Spleen (tissue), 11 donors: Measurements from ENCODE around the gene POLN. TPM values are rescaled to one million over a fixed set of nuclear protein-coding genes. Genes with fewer than 3 reads are reported as not detected.
A peak's percentile ranks its signal among the peaks of the same experiment; 100 is the strongest.

Source experiments
- DNase-seq: peaks from one replicate; pipeline ENCODE4 v3.0.0-alpha.2; 2020
- H3K27ac ChIP-seq, 8 donors: fragments of 200-600 bp; sonication (generic) in 7 of 8; 1 replicate in 4 of 8; 2 replicates in 4 of 8; pipeline versions ENCODE4 v1.5.0 to v1.8.0; 2016 to 2021; ENCODE audit warnings: inconsistent platforms in 4 of 8, mild to moderate bottlenecking in 4 of 8, moderate library complexity in 1 of 8
- H3K27me3 ChIP-seq, 7 donors: fragments of 200-600 bp; sonication (generic) in 6 of 7; replicated peaks in 1 of 7; 1 replicate in 4 of 7; 2 replicates in 3 of 7; pipeline versions ENCODE4 v1.5.0 to v1.8.0; 2016 to 2021; ENCODE audit warnings: inconsistent platforms in 3 of 7, mild to moderate bottlenecking in 1 of 7
- H3K36me3 ChIP-seq, 6 donors: fragments of 200-600 bp; sonication (generic) in 5 of 6; 1 replicate in 4 of 6; 2 replicates in 2 of 6; pipeline versions ENCODE4 v1.5.0 to v1.8.0; 2016 to 2021; ENCODE audit warnings: inconsistent platforms in 2 of 6
- H3K4me1 ChIP-seq, 6 donors: fragments of 200-600 bp; sonication (generic) in 5 of 6; 1 replicate in 3 of 6; 2 replicates in 3 of 6; pipeline versions ENCODE4 v1.5.0 to v1.8.0; 2016 to 2021; ENCODE audit warnings: inconsistent platforms in 3 of 6
- H3K4me3 ChIP-seq, 8 donors: fragments of 200-600 bp; sonication (generic) in 7 of 8; 1 replicate in 4 of 8; 2 replicates in 4 of 8; pipeline versions ENCODE4 v1.5.0 to v1.8.0; 2016 to 2021; ENCODE audit warnings: inconsistent platforms in 4 of 8, mild to moderate bottlenecking in 4 of 8, moderate library complexity in 2 of 8
- H3K9me3 ChIP-seq, 8 donors: fragments of 200-600 bp; sonication (generic) in 7 of 8; 1 replicate in 4 of 8; 2 replicates in 4 of 8; pipeline versions ENCODE4 v1.5.0 to v1.8.0; 2016 to 2021; ENCODE audit warnings: inconsistent platforms in 4 of 8
- CTCF ChIP-seq, 11 experiments: fragments of 200-600 bp in 7 of 11; fragments of 450-650 bp in 4 of 11; sonication (generic) in 4 of 11; IDR thresholded peaks in 8 of 11; conservative IDR thresholded peaks in 3 of 11; 1 replicate in 7 of 11; 2 replicates in 4 of 11; pipeline versions ENCODE4 v1.4.0 to v1.8.0; 2016 to 2021; ENCODE audit warnings: antibody characterized with exemption in 11 of 11, inconsistent platforms in 4 of 11, mild to moderate bottlenecking in 1 of 11
- POLR2A ChIP-seq, 3 donors: fragments of 450-650 bp; IDR thresholded peaks; one replicate each; pipeline ENCODE4 v1.5.1; 2017; ENCODE audit warnings: antibody characterized with exemption in 3 of 3, mild to moderate bottlenecking in 1 of 3
- POLR2AphosphoS5 ChIP-seq, 3 donors: sonication (generic); formaldehyde crosslinking; IDR thresholded peaks; one replicate each; pipeline ENCODE4 v1.5.1; 2017; ENCODE audit warnings: antibody characterized with exemption in 3 of 3
- WGBS, 5 donors: extraction: QIAGEN DNeasy Blood & Tissue Kit in 3 of 5; methylation state at CpG; one replicate each; pipeline versions ENCODE4 v1.1.5 to v1.1.7; 2013 to 2018; 5-methylcytosine and 5-hydroxymethylcytosine counted together
- intact Hi-C: fragments of 100-400 bp; cut with DNase I; formaldehyde crosslinking; loops from one replicate; pipeline ENCODE4 v1.15.0; 2023; ENCODE audit warnings: low total_unique reads
- polyA plus RNA-seq, 3 donors: library from polyadenylated mRNA; stranded (reverse); fragments of 200-250 nt; gene quantifications; one replicate each; pipeline ENCODE4 v1.2.1, GENCODE V29; 2013
- total RNA-seq, 7 donors: library from RNA; depleted of rRNA in 3 of 7; stranded (reverse); fragments of >200 nt in 3 of 7; fragmentation: NEBNext Ultra II Directional in 4 of 7; extraction: Animal tissue kit (Norgen Biotek cat#: 25700) in 4 of 7; gene quantifications; one replicate each; pipeline versions ENCODE4 v1.1.0 to v1.2.1, GENCODE V29; 2016 to 2021
- donor health status: healthy with polysubstance abuse.
- donor health status: DM: no; HTN: no; CAD: no; lungs with moderate emphysema.
- donor health status: DM: no; HTN: no; CAD: no.
- donor health status: Bipolar disorder and iron deficiency.
- donor health status: healthy.
- donor health status: DM: no; HTN: no; CAD: no.
- donor health status: DM: yes; HTN: yes; CAD: no.

The POLN gene
- total and polyA plus RNA-seq, 10 donors, result 1.2 to 3.5 (median 2.5) TPM

- 77 to 86% (median 83%) methylated on average over 10 to 26 of the region's 26 CpGs for WGBS, 5 donors
- intact Hi-C loops, result no loop called here
- no peaks in the 10 kb centered on the region for H3K36me3 ChIP-seq
These were observed 174.3 kb downstream of the POLN start for GRCh38 chr4:2067446-2068197.

GRCh38 chr4:2066571-2067445 is 175.1 kb downstream of the POLN start:
- H3K4me1 ChIP-seq, result peaks cover 0 to 7% (median 3%) of the 10 kb centered on the region in 6 donors
- H3K4me3 ChIP-seq, result no peak overlapping the region
- 86 to 90% (median 89%) methylated on average over 23 to 29 of the region's 29 CpGs for WGBS, 5 donors
- peaks cover 0 to 67% (median 4%) of the 10 kb centered on the region in 7 donors for H3K27me3 ChIP-seq
- TF ChIP-seq CTCF (IDR thresholded peaks at IDR 0.05 in 8 of 11, conservative IDR thresholded peaks at IDR 0.05 in 3 of 11), result no peak
- TF ChIP-seq POLR2AphosphoS5 (IDR thresholded peaks at IDR 0.05), result no peak
- TF ChIP-seq POLR2A (IDR thresholded peaks at IDR 0.05), result no peak
- DNase-seq, result peak; percentile 68
- H3K9me3 ChIP-seq, result no peaks in the 10 kb centered on the region
- H3K36me3 ChIP-seq, result no peaks in the 10 kb centered on the region
- intact Hi-C loops, result no loop called here
- H3K27ac ChIP-seq, result no peak overlapping the region

More at GRCh38 chr4:2067446-2068197, 174.3 kb downstream of the POLN start:
- no peak overlapping the region for H3K27ac ChIP-seq
- no peak overlapping the region for H3K4me3 ChIP-seq
- peaks cover 0 to 67% (median 0%) of the 10 kb centered on the region in 7 donors for H3K27me3 ChIP-seq
- H3K4me1 ChIP-seq, result peaks cover 0 to 14% (median 9%) of the 10 kb centered on the region in 6 donors
- no peak for TF ChIP-seq CTCF (IDR thresholded peaks at IDR 0.05 in 8 of 11, conservative IDR thresholded peaks at IDR 0.05 in 3 of 11)
- TF ChIP-seq POLR2AphosphoS5 (IDR thresholded peaks at IDR 0.05), result no peak
- TF ChIP-seq POLR2A (IDR thresholded peaks at IDR 0.05), result no peak
- peak; percentile 62 for DNase-seq
- no peaks in the 10 kb centered on the region for H3K9me3 ChIP-seq

GRCh38 chr4:2066011-2066551 is 175.8 kb downstream of the POLN start:
- no peak overlapping the region for H3K27ac ChIP-seq
- peaks cover 0 to 2% (median 0%) of the 10 kb centered on the region in 6 donors for H3K4me1 ChIP-seq
- no peak for TF ChIP-seq CTCF (IDR thresholded peaks at IDR 0.05 in 8 of 11, conservative IDR thresholded peaks at IDR 0.05 in 3 of 11)
- TF ChIP-seq POLR2A (IDR thresholded peaks at IDR 0.05), result no peak
- H3K27me3 ChIP-seq, result peaks cover 0 to 67% (median 9%) of the 10 kb centered on the region in 7 donors
- peak; percentile 61 for DNase-seq
- intact Hi-C loops, result no loop called here
- H3K36me3 ChIP-seq, result no peaks in the 10 kb centered on the region
- no peaks in the 10 kb centered on the region for H3K9me3 ChIP-seq
- WGBS, 5 donors, result 72 to 87% (median 86%) methylated on average over 2 to 15 of the region's 15 CpGs
- H3K4me3 ChIP-seq, result no peak overlapping the region
